HEK293 (cell line): ENCODE measurements around the gene RASSF3.
A peak's percentile ranks its signal among the peaks of the same experiment; 100 is the strongest.

Experiments
- GLI4 ChIP-seq: fragments of 450-650 bp; formaldehyde crosslinking; IDR thresholded peaks from 2 replicates; pipeline ENCODE4 v1.5.1; 2016; ENCODE audit warnings: missing biosample characterization, missing genetic modification characterization
- GLIS1 ChIP-seq: fragments of 450-650 bp; formaldehyde crosslinking; IDR thresholded peaks from 2 replicates; pipeline ENCODE4 v1.5.1; 2016; ENCODE audit warnings: missing biosample characterization, missing genetic modification characterization
- KLF7 ChIP-seq: fragments of 450-650 bp; formaldehyde crosslinking; IDR thresholded peaks from 2 replicates; pipeline ENCODE4 v1.5.1; 2016; ENCODE audit warnings: missing biosample characterization, missing genetic modification characterization, borderline replicate concordance
- KLF9 ChIP-seq: fragments of 450-650 bp; formaldehyde crosslinking; IDR thresholded peaks from 2 replicates; pipeline ENCODE4 v1.5.1; 2016; ENCODE audit warnings: missing biosample characterization, missing genetic modification characterization, low read depth
- MZF1 ChIP-seq: fragments of 450-650 bp; formaldehyde crosslinking; IDR thresholded peaks from 2 replicates; pipeline ENCODE4 v1.5.1; 2017; ENCODE audit warnings: missing biosample characterization, missing genetic modification characterization, borderline replicate concordance
- OVOL3 ChIP-seq: fragments of 450-650 bp; formaldehyde crosslinking; IDR thresholded peaks from 2 replicates; pipeline ENCODE4 v1.5.1; 2016; ENCODE audit warnings: missing biosample characterization, missing genetic modification characterization
- RBAK ChIP-seq: fragments of 450-650 bp; formaldehyde crosslinking; IDR thresholded peaks from 2 replicates; pipeline ENCODE4 v1.5.1; 2016; ENCODE audit warnings: missing biosample characterization, missing genetic modification characterization
- SP2 ChIP-seq: fragments of 450-650 bp; formaldehyde crosslinking; IDR thresholded peaks from 2 replicates; pipeline ENCODE4 v1.5.1; 2016; ENCODE audit warnings: missing biosample characterization, missing genetic modification characterization
- ZBTB8A ChIP-seq: fragments of 450-650 bp; formaldehyde crosslinking; IDR thresholded peaks from 2 replicates; pipeline ENCODE4 v1.5.1; 2016; ENCODE audit warnings: missing biosample characterization, missing genetic modification characterization
- ZNF138 ChIP-seq: fragments of 450-650 bp; formaldehyde crosslinking; IDR thresholded peaks from 2 replicates; pipeline ENCODE4 v1.5.1; 2016; ENCODE audit warnings: missing biosample characterization, missing genetic modification characterization, borderline replicate concordance
- ZNF19 ChIP-seq: fragments of 450-650 bp; formaldehyde crosslinking; IDR thresholded peaks from 2 replicates; pipeline ENCODE4; 2016; ENCODE audit warnings: missing biosample characterization, missing genetic modification characterization, low read depth
- ZNF223 ChIP-seq: fragments of 450-650 bp; formaldehyde crosslinking; IDR thresholded peaks from 2 replicates; pipeline ENCODE4 v1.5.1; 2016; ENCODE audit warnings: missing biosample characterization, missing genetic modification characterization
- ZNF23 ChIP-seq: fragments of 450-650 bp; formaldehyde crosslinking; IDR thresholded peaks from 2 replicates; pipeline ENCODE4 v1.5.1; 2016; ENCODE audit warnings: missing biosample characterization, missing genetic modification characterization, borderline replicate concordance
- ZNF366 ChIP-seq: fragments of 450-650 bp; formaldehyde crosslinking; conservative IDR thresholded peaks from 2 replicates; pipeline ENCODE4 v1.5.1; 2016; ENCODE audit warnings: missing biosample characterization, missing genetic modification characterization
- ZNF558 ChIP-seq: fragments of 450-650 bp; formaldehyde crosslinking; IDR thresholded peaks from 2 replicates; pipeline ENCODE4 v1.5.1; 2016; ENCODE audit warnings: missing biosample characterization, missing genetic modification characterization
- ZNF571 ChIP-seq: fragments of 450-650 bp; formaldehyde crosslinking; IDR thresholded peaks from 2 replicates; pipeline ENCODE4 v1.5.0; 2017; ENCODE audit warnings: missing biosample characterization, missing genetic modification characterization
- ZNF585B ChIP-seq: fragments of 450-650 bp; formaldehyde crosslinking; IDR thresholded peaks from 2 replicates; pipeline ENCODE4 v1.5.1; 2016; ENCODE audit warnings: missing biosample characterization, missing genetic modification characterization
- ZNF596 ChIP-seq: fragments of 450-650 bp; IDR thresholded peaks from 2 replicates; pipeline ENCODE4 v1.5.0; 2018; ENCODE audit warnings: missing biosample characterization, mild to moderate bottlenecking, missing genetic modification characterization, moderate library complexity
- ZNF658 ChIP-seq: fragments of 450-650 bp; formaldehyde crosslinking; IDR thresholded peaks from 2 replicates; pipeline ENCODE4; 2016; ENCODE audit warnings: missing biosample characterization, missing genetic modification characterization
- ZNF76 ChIP-seq: fragments of 450-650 bp; formaldehyde crosslinking; IDR thresholded peaks from 2 replicates; pipeline ENCODE4; 2016; ENCODE audit warnings: low read depth, missing biosample characterization, missing genetic modification characterization, borderline replicate concordance
- ZNF830 ChIP-seq: fragments of 450-650 bp; IDR thresholded peaks from 2 replicates; pipeline ENCODE4 v1.5.0; 2018; ENCODE audit warnings: missing biosample characterization, missing genetic modification characterization, low read depth, mild to moderate bottlenecking, moderate library complexity
- ZNF843 ChIP-seq: fragments of 450-650 bp; formaldehyde crosslinking; IDR thresholded peaks from 2 replicates; pipeline ENCODE4 v1.5.1; 2016; ENCODE audit warnings: missing biosample characterization, missing genetic modification characterization
- TF ChIP-seq, protein P1 (sequence below): fragments of 450-650 bp; formaldehyde crosslinking; IDR thresholded peaks from 2 replicates; pipeline ENCODE4 v1.5.1; 2016; ENCODE audit warnings: missing biosample characterization, missing genetic modification characterization
- TF ChIP-seq, protein P2 (sequence below): fragments of 450-650 bp; formaldehyde crosslinking; IDR thresholded peaks from 2 replicates; pipeline ENCODE4 v1.5.1; 2016; ENCODE audit warnings: missing biosample characterization, missing genetic modification characterization
- TF ChIP-seq, protein P3 (sequence below): fragments of 450-650 bp; formaldehyde crosslinking; IDR thresholded peaks from 2 replicates; pipeline ENCODE4 v1.5.1; 2016; ENCODE audit warnings: missing biosample characterization, missing genetic modification characterization, borderline replicate concordance
- TF ChIP-seq, protein P4 (sequence below): fragments of 450-650 bp; formaldehyde crosslinking; IDR thresholded peaks from 2 replicates; pipeline ENCODE4 v1.5.1; 2016; ENCODE audit warnings: missing biosample characterization, missing genetic modification characterization
- TF ChIP-seq, protein P5 (sequence below): fragments of 450-650 bp; formaldehyde crosslinking; IDR thresholded peaks from 2 replicates; pipeline ENCODE4 v1.5.1; 2016; ENCODE audit warnings: missing biosample characterization, missing genetic modification characterization
- TF ChIP-seq, protein P6 (sequence below): fragments of 450-650 bp; formaldehyde crosslinking; IDR thresholded peaks from 2 replicates; pipeline ENCODE4 v1.5.1; 2016; ENCODE audit warnings: missing biosample characterization, missing genetic modification characterization
- TF ChIP-seq, protein P7 (sequence below): fragments of 450-650 bp; formaldehyde crosslinking; IDR thresholded peaks from 2 replicates; pipeline ENCODE4 v1.5.1; 2016; ENCODE audit warnings: missing biosample characterization, missing genetic modification characterization

RASSF3 gene

DNA sequence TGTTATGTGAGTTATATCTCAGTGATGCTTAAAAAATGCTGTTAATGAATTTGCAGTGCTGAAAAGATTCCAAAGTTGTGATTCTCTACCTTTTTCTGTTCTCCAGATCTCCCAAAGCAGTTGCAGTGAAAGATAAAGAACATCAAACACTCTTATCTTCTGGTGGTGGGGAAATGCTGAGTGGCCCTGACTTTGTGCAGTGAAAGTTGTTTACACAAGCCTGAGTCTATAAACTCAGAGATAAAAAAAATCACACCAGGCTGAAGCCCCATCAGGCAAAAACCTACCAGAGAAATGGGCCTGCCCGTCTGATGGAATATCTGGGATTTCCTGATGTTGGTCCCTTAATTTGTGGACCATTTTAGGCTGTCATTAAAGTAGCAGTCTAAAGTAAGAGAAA lies 46.1 kb downstream of the RASSF3 start (continued):
- TF ChIP-seq ZNF585B (tag by site-specific recombination) (no peak), ZNF658 (tag by site-specific recombination) (no peak), KLF7 (tag by site-specific recombination) (no peak), ZNF366 (tag by site-specific recombination) (no peak), ZNF596 (no peak), ZNF843 (tag by site-specific recombination) (peak; percentile 60; the same call in 1 of the 2 replicates), GLIS1 (tag by site-specific recombination) (no peak), ZNF138 (tag by site-specific recombination) (no peak), ZBTB8A (tag by site-specific recombination) (peak; percentile 37; the same call in 1 of the 2 replicates), ZNF19 (tag by site-specific recombination) (no peak), ZNF830 (tag by site-specific recombination) (no peak), MZF1 (tag by site-specific recombination) (no peak), GLI4 (no peak), ZNF558 (no peak), ZNF571 (tag by site-specific recombination) (no peak), SP2 (no peak), ZNF223 (tag by site-specific recombination) (no peak), KLF9 (no peak), ZNF23 (tag by site-specific recombination) (no peak), OVOL3 (tag by site-specific recombination) (no peak), ZNF76 (tag by site-specific recombination) (no peak), RBAK (tag by site-specific recombination) (no peak)
- TF ChIP-seq, protein P1, sequence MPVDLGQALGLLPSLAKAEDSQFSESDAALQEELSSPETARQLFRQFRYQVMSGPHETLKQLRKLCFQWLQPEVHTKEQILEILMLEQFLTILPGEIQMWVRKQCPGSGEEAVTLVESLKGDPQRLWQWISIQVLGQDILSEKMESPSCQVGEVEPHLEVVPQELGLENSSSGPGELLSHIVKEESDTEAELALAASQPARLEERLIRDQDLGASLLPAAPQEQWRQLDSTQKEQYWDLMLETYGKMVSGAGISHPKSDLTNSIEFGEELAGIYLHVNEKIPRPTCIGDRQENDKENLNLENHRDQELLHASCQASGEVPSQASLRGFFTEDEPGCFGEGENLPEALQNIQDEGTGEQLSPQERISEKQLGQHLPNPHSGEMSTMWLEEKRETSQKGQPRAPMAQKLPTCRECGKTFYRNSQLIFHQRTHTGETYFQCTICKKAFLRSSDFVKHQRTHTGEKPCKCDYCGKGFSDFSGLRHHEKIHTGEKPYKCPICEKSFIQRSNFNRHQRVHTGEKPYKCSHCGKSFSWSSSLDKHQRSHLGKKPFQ (tag by site-specific recombination), result peak; percentile 88
- TF ChIP-seq, protein P2, sequence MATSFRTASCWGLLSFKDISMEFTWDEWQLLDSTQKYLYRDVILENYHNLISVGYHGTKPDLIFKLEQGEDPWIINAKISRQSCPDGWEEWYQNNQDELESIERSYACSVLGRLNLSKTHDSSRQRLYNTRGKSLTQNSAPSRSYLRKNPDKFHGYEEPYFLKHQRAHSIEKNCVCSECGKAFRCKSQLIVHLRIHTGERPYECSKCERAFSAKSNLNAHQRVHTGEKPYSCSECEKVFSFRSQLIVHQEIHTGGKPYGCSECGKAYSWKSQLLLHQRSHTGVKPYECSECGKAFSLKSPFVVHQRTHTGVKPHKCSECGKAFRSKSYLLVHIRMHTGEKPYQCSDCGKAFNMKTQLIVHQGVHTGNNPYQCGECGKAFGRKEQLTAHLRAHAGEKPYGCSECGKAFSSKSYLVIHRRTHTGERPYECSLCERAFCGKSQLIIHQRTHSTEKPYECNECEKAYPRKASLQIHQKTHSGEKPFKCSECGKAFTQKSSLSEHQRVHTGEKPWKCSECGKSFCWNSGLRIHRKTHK (tag by site-specific recombination), result no peak
- TF ChIP-seq, protein P3, sequence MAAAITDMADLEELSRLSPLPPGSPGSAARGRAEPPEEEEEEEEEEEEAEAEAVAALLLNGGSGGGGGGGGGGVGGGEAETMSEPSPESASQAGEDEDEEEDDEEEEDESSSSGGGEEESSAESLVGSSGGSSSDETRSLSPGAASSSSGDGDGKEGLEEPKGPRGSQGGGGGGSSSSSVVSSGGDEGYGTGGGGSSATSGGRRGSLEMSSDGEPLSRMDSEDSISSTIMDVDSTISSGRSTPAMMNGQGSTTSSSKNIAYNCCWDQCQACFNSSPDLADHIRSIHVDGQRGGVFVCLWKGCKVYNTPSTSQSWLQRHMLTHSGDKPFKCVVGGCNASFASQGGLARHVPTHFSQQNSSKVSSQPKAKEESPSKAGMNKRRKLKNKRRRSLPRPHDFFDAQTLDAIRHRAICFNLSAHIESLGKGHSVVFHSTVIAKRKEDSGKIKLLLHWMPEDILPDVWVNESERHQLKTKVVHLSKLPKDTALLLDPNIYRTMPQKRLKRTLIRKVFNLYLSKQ, result no peak
- TF ChIP-seq, protein P4, sequence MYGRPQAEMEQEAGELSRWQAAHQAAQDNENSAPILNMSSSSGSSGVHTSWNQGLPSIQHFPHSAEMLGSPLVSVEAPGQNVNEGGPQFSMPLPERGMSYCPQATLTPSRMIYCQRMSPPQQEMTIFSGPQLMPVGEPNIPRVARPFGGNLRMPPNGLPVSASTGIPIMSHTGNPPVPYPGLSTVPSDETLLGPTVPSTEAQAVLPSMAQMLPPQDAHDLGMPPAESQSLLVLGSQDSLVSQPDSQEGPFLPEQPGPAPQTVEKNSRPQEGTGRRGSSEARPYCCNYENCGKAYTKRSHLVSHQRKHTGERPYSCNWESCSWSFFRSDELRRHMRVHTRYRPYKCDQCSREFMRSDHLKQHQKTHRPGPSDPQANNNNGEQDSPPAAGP (tag by site-specific recombination), result no peak
- TF ChIP-seq, protein P5, sequence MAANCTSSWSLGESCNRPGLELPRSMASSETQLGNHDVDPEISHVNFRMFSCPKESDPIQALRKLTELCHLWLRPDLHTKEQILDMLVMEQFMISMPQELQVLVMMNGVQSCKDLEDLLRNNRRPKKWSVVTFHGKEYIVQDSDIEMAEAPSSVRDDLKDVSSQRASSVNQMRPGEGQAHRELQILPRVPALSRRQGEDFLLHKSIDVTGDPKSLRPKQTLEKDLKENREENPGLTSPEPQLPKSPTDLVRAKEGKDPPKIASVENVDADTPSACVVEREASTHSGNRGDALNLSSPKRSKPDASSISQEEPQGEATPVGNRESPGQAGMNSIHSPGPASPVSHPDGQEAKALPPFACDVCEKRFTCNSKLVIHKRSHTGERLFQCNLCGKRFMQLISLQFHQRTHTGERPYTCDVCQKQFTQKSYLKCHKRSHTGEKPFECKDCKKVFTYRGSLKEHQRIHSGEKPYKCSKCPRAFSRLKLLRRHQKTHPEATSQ (tag by site-specific recombination), result no peak
- TF ChIP-seq, protein P6, sequence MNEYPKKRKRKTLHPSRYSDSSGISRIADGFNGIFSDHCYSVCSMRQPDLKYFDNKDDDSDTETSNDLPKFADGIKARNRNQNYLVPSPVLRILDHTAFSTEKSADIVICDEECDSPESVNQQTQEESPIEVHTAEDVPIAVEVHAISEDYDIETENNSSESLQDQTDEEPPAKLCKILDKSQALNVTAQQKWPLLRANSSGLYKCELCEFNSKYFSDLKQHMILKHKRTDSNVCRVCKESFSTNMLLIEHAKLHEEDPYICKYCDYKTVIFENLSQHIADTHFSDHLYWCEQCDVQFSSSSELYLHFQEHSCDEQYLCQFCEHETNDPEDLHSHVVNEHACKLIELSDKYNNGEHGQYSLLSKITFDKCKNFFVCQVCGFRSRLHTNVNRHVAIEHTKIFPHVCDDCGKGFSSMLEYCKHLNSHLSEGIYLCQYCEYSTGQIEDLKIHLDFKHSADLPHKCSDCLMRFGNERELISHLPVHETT (tag by site-specific recombination), result no peak
- TF ChIP-seq, protein P7, sequence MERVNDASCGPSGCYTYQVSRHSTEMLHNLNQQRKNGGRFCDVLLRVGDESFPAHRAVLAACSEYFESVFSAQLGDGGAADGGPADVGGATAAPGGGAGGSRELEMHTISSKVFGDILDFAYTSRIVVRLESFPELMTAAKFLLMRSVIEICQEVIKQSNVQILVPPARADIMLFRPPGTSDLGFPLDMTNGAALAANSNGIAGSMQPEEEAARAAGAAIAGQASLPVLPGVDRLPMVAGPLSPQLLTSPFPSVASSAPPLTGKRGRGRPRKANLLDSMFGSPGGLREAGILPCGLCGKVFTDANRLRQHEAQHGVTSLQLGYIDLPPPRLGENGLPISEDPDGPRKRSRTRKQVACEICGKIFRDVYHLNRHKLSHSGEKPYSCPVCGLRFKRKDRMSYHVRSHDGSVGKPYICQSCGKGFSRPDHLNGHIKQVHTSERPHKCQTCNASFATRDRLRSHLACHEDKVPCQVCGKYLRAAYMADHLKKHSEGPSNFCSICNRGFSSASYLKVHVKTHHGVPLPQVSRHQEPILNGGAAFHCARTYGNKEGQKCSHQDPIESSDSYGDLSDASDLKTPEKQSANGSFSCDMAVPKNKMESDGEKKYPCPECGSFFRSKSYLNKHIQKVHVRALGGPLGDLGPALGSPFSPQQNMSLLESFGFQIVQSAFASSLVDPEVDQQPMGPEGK (tag by site-specific recombination), result no peak
